HG02759 (cell line): ENCODE data around the gene SOX5.
"Not testable (repeated sequence)": the region's sequence is repeated elsewhere in the genome, so short reads cannot be mapped to it uniquely, and the experiment has no call there.

Source experiments
- ATAC-seq: cut with Tn5 transposase; IDR thresholded peaks from one replicate; pipeline ENCODE4 v1.9.1; 2021; ENCODE audit warnings: mild to moderate bottlenecking, moderate library complexity; ENCODE audit not compliant: unreplicated experiment

The SOX5 gene

GRCh38 chr12:23909551-23909950, 39.9 kb downstream of the SOX5 start:
- no peak for ATAC-seq

- no peak for ATAC-seq
Measured at GRCh38 chr12:23906329-23906728, 43.1 kb downstream of the SOX5 start.

- no peak for ATAC-seq
Measured at GRCh38 chr12:23899434-23899833, 50.0 kb downstream of the SOX5 start.

GRCh38 chr12:23898121-23898520, 51.3 kb downstream of the SOX5 start:
- ATAC-seq, result no peak

- no peak for ATAC-seq
Measured at GRCh38 chr12:23895792-23896218, 53.7 kb downstream of the SOX5 start.

GRCh38 chr12:23893611-23894010, 55.9 kb downstream of the SOX5 start:
- ATAC-seq, result no peak

GRCh38 chr12:23891115-23891514, 58.4 kb downstream of the SOX5 start:
- no peak for ATAC-seq

GRCh38 chr12:23889069-23889440, 60.4 kb downstream of the SOX5 start:
- no peak for ATAC-seq

- no peak for ATAC-seq
Measured at GRCh38 chr12:23888396-23889068, 60.9 kb downstream of the SOX5 start.

GRCh38 chr12:23887055-23887835, 62.2 kb downstream of the SOX5 start:
- no peak for ATAC-seq

GRCh38 chr12:23885394-23885793, 64.1 kb downstream of the SOX5 start:
- ATAC-seq, result no peak

- ATAC-seq, result no peak
Measured at GRCh38 chr12:23884909-23885308, 64.6 kb downstream of the SOX5 start.

GRCh38 chr12:23880988-23881387, 68.5 kb downstream of the SOX5 start:
- ATAC-seq, result no peak

GRCh38 chr12:23876618-23877017, 72.9 kb downstream of the SOX5 start:
- ATAC-seq, result not testable (repeated sequence)

GRCh38 chr12:23867794-23868193, 81.7 kb downstream of the SOX5 start:
- no peak for ATAC-seq

GRCh38 chr12:23862701-23863100, 86.8 kb downstream of the SOX5 start:
- ATAC-seq, result no peak

GRCh38 chr12:23860019-23860418, 89.5 kb downstream of the SOX5 start:
- no peak for ATAC-seq

- no peak for ATAC-seq
Measured at GRCh38 chr12:23857178-23857577, 92.3 kb downstream of the SOX5 start.

GRCh38 chr12:23855813-23856212, 93.7 kb downstream of the SOX5 start:
- ATAC-seq, result peak; percentile 65

GRCh38 chr12:23854598-23854997, 94.9 kb downstream of the SOX5 start:
- no peak for ATAC-seq

GRCh38 chr12:23853640-23854039, 95.8 kb downstream of the SOX5 start:
- ATAC-seq, result no peak

- ATAC-seq, result no peak
Measured at GRCh38 chr12:23851602-23852001, 97.9 kb downstream of the SOX5 start.
